ENCODE data around the gene HDAC9. TPM values are rescaled to one million over a fixed set of nuclear protein-coding genes. Genes with fewer than 3 reads are reported as not detected.

HDAC9 gene
- total and polyA plus RNA-seq, 2 donors = 4.8 to 12.2 TPM

DNA sequence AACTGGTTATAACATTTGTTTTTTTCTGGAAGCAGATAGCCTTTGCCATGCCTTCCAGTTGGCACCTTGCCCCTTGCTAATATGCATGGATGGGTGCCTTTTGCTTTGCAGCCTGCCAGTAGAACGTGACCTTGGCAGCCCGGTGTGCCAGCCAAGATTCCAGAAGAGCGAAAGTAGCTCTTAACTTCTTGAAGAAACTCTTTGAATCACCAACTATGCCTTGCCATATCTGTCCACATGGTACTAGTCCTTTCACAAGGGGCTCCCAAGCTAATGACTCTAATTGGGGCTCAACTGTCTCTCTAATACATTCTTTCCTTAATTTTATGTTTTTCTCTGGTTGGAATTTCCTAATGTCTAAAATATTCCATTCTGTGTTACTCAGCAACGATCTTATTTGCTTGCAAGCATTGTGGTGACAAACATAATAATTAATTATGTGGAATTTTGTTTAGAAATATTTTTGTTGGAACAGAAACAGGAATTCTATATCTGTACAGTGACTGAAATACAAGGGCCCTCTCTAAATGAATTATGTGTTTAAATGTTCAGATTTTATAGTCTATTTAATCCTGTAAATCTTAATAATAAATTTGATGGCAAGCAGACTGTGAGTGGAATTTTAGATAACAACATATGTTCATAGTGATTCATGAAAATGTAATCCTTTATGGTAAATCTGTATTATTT lies 45.8 kb downstream of the HDAC9 start:
- no peak for DNase-seq (ENCODE audit: low read depth in 6 of 9, low spot score in 9 of 9)
- Histone ChIP-seq H3K4me3 (ENCODE audit: low read length in 2 of 2) (no peak overlapping the region), H3K27me3 (ENCODE audit: control insufficient read depth in 2 of 2, insufficient read depth in 1 of 2, low read length in 1 of 2) (no peaks in the 10 kb centered on the region), H3K4me1 (ENCODE audit: control insufficient read depth in 2 of 2, insufficient read depth in 2 of 2, low read length in 2 of 2) (no peaks in the 10 kb centered on the region), H3K27ac (ENCODE audit: low read depth in 1 of 2, low read length in 1 of 2) (no peak overlapping the region), H3K9me3 (ENCODE audit: control insufficient read depth in 2 of 2, insufficient read depth in 1 of 2, low read length in 1 of 2) (no peaks in the 10 kb centered on the region), H3K36me3 (ENCODE audit: control insufficient read depth in 2 of 2, insufficient read depth in 2 of 2, low read length in 1 of 2) (no peaks in the 10 kb centered on the region)
- 92% methylated on average over 4 of the region's 4 CpGs for WGBS

DNA sequence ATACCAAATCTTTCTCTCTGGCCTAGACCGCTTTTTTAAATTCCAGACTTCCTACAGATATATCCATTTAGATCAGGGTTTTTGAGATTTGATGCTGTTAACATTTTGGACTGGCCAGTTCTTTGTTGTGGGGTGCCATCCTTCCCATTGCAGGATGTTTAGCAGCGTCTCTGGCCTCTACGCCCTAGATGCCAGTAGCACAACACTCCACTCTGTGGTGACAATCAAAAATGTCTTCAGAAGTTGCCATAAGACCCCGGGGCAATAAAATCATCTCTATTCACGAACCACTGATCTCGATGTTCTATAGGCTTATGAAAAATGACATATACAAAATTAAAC lies 46.3 kb downstream of the HDAC9 start:
- Histone ChIP-seq H3K36me3 (ENCODE audit: control insufficient read depth in 2 of 2, insufficient read depth in 2 of 2, low read length in 1 of 2) (no peaks in the 10 kb centered on the region), H3K4me3 (ENCODE audit: low read length in 2 of 2) (no peak overlapping the region), H3K9me3 (ENCODE audit: control insufficient read depth in 2 of 2, insufficient read depth in 1 of 2, low read length in 1 of 2) (no peaks in the 10 kb centered on the region), H3K4me1 (ENCODE audit: control insufficient read depth in 2 of 2, insufficient read depth in 2 of 2, low read length in 2 of 2) (no peaks in the 10 kb centered on the region), H3K27me3 (ENCODE audit: control insufficient read depth in 2 of 2, insufficient read depth in 1 of 2, low read length in 1 of 2) (no peaks in the 10 kb centered on the region), H3K27ac (ENCODE audit: low read depth in 1 of 2, low read length in 1 of 2) (no peak overlapping the region)
- DNase-seq (ENCODE audit: low read depth in 6 of 9, low spot score in 9 of 9) = no peak
- WGBS = 96% methylated on average over 6 of the region's 6 CpGs

DNA sequence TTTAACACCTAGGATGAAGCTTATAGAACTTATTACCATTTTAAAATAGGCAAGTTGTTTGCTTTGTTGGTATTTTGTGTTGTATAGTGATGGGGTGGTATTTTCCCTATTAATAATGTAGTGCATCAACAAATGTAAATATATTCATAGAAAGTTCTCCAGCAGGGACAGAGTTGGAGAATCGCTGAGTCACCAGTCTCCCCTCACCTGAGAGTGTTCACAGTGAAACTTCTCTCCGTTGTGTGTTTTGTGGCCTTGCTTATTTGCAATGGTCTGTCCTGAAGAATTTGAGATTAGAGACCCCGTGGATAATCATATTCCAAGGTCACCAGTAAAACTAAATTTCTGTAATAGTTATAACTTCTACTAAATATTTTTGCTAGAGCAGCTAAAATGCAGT lies 51.0 kb downstream of the HDAC9 start:
- Histone ChIP-seq H3K9me3 (ENCODE audit: control insufficient read depth in 2 of 2, insufficient read depth in 1 of 2, low read length in 1 of 2) (no peaks in the 10 kb centered on the region), H3K27ac (ENCODE audit: low read depth in 1 of 2, low read length in 1 of 2) (no peak overlapping the region), H3K36me3 (ENCODE audit: control insufficient read depth in 2 of 2, insufficient read depth in 2 of 2, low read length in 1 of 2) (no peaks in the 10 kb centered on the region), H3K27me3 (ENCODE audit: control insufficient read depth in 2 of 2, insufficient read depth in 1 of 2, low read length in 1 of 2) (no peaks in the 10 kb centered on the region), H3K4me3 (ENCODE audit: low read length in 2 of 2) (no peak overlapping the region), H3K4me1 (ENCODE audit: control insufficient read depth in 2 of 2, insufficient read depth in 2 of 2, low read length in 2 of 2) (peaks cover 0 to 2% of the 10 kb centered on the region in 2 donors)
- no peak for DNase-seq (ENCODE audit: low read depth in 6 of 9, low spot score in 9 of 9)
- WGBS = 87% methylated on average over 3 of the region's 3 CpGs

DNA sequence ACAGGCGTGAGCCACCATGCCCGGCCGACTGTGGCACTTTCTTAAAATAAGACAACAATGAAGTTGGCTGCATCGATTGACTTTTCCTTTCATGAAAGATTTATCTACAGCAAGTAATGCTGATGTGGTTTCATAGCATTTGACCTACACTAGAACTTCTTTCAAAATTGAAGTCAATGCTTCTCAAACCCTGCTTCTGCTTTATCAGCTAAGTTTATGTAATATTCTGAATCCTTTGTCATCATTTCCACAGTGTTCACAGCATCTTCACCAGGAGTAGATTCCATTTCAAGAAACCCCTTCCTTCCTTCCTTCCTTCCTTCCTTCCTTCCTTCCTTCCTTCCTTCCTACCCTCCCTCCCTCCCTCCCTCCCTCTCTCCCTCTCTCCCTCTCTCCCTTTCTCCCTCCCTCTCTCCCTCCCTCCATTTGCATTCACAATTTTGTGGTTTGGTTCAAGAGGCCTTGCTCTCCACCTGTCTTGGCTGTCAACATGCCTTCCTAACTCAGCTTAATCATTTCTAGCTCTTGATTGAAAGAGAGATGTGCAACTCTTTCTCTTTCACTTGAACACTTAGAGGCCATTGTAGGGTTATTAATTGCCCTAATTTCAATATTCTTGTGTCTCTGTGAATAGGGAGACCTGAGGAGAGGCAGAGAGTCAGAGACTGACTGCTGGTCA lies 52.1 kb downstream of the HDAC9 start:
- WGBS = 91% methylated on average over 4 of the region's 4 CpGs
- Histone ChIP-seq H3K4me1 (ENCODE audit: control insufficient read depth in 2 of 2, insufficient read depth in 2 of 2, low read length in 2 of 2) (peaks cover 0 to 2% of the 10 kb centered on the region in 2 donors), H3K27me3 (ENCODE audit: control insufficient read depth in 2 of 2, insufficient read depth in 1 of 2, low read length in 1 of 2) (no peaks in the 10 kb centered on the region), H3K4me3 (ENCODE audit: low read length in 2 of 2) (no peak overlapping the region), H3K27ac (ENCODE audit: low read depth in 1 of 2, low read length in 1 of 2) (no peak overlapping the region), H3K36me3 (ENCODE audit: control insufficient read depth in 2 of 2, insufficient read depth in 2 of 2, low read length in 1 of 2) (no peaks in the 10 kb centered on the region), H3K9me3 (ENCODE audit: control insufficient read depth in 2 of 2, insufficient read depth in 1 of 2, low read length in 1 of 2) (no peaks in the 10 kb centered on the region)
- no peak for DNase-seq (ENCODE audit: low read depth in 6 of 9, low spot score in 9 of 9)

DNA sequence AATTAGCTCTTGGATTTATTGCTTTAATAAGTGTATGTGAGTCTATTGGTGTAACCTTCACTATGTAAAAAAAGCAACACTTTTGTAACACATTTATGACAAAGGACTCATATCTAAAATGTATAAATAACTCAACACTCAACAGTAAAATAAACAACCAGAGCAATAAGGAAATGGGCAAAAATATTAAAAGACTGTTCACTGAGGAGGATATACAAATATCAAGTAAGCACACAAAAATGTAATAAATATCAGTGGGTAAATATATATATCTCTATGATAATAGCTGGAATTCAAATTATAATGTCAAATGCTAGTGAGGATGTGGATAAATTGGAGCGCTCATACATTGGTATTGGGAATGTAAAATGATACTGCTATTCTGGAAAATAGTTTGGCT lies 53.0 kb downstream of the HDAC9 start:
- Histone ChIP-seq H3K27ac (ENCODE audit: low read depth in 1 of 2, low read length in 1 of 2) (no peak overlapping the region), H3K36me3 (ENCODE audit: control insufficient read depth in 2 of 2, insufficient read depth in 2 of 2, low read length in 1 of 2) (no peaks in the 10 kb centered on the region), H3K9me3 (ENCODE audit: control insufficient read depth in 2 of 2, insufficient read depth in 1 of 2, low read length in 1 of 2) (no peaks in the 10 kb centered on the region), H3K4me3 (ENCODE audit: low read length in 2 of 2) (no peak overlapping the region), H3K4me1 (ENCODE audit: control insufficient read depth in 2 of 2, insufficient read depth in 2 of 2, low read length in 2 of 2) (peaks cover 0 to 2% of the 10 kb centered on the region in 2 donors), H3K27me3 (ENCODE audit: control insufficient read depth in 2 of 2, insufficient read depth in 1 of 2, low read length in 1 of 2) (no peaks in the 10 kb centered on the region)
- DNase-seq (ENCODE audit: low read depth in 6 of 9, low spot score in 9 of 9) = no peak
- WGBS = 99% methylated on average over 1 of the region's 1 CpG

DNA sequence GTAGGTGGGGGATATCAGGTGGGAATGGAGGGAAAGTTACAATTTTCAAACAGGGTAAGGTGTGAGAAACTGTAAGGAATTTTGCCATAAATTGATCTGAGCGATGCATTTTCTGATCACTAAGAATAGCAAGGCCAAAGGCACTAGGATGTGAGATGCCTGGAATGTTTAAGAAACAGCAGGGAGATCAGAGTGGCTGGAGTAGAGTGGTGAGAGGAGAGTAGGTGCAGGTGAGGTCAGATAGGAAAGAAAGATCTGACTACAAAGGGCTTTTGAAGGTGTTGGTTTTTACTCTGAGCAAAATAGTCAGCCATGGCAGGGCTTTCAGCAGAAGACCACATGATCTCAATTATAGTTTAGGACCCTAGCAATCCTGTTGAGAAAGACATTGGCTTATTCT lies 55.0 kb downstream of the HDAC9 start:
- Histone ChIP-seq H3K27me3 (ENCODE audit: control insufficient read depth in 2 of 2, insufficient read depth in 1 of 2, low read length in 1 of 2) (no peaks in the 10 kb centered on the region), H3K4me1 (ENCODE audit: control insufficient read depth in 2 of 2, insufficient read depth in 2 of 2, low read length in 2 of 2) (peaks cover 0 to 2% of the 10 kb centered on the region in 2 donors), H3K27ac (ENCODE audit: low read depth in 1 of 2, low read length in 1 of 2) (no peak overlapping the region), H3K9me3 (ENCODE audit: control insufficient read depth in 2 of 2, insufficient read depth in 1 of 2, low read length in 1 of 2) (no peaks in the 10 kb centered on the region), H3K36me3 (ENCODE audit: control insufficient read depth in 2 of 2, insufficient read depth in 2 of 2, low read length in 1 of 2) (no peaks in the 10 kb centered on the region), H3K4me3 (ENCODE audit: low read length in 2 of 2) (no peak overlapping the region)
- WGBS = 98% methylated on average over 1 of the region's 1 CpG
- DNase-seq (ENCODE audit: low read depth in 6 of 9, low spot score in 9 of 9) = no peak

DNA sequence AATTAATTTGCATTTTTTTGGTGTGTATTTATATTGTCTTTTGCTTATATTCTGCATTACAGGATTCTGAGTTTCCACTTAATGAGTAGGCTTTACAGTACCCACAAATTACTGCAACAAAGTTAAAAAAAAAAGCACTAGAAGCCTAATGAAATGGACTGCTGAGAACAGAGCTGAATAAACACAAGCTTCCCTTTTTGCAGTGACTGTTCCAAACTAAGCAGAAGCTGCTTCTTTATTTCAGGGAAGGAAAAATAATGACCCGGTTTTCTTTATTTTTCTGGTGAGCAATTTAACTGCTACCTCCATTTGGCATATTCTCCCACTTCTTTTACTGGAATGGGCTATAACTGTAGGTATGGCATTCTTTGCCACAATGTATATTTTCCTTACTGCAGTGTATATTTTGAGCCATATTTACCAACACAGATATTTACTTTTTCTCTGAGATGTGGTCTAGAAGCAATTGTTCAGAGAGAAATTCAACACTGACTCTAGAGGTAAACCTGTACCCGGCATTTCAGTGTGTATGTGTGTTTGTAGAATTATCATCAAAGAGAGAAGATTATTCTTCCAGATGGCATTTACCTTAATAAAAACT lies 56.9 kb downstream of the HDAC9 start:
- no peak overlapping the region for H3K27ac ChIP-seq (ENCODE audit: low read depth in 1 of 2, low read length in 1 of 2)
- H3K9me3 ChIP-seq (ENCODE audit: control insufficient read depth in 2 of 2, insufficient read depth in 1 of 2, low read length in 1 of 2) = no peaks in the 10 kb centered on the region
- no peak overlapping the region for H3K4me3 ChIP-seq (ENCODE audit: low read length in 2 of 2)
- no peaks in the 10 kb centered on the region for H3K27me3 ChIP-seq (ENCODE audit: control insufficient read depth in 2 of 2, insufficient read depth in 1 of 2, low read length in 1 of 2)
- WGBS = 25% methylated on average over 2 of the region's 2 CpGs
- no peak for DNase-seq (ENCODE audit: low read depth in 6 of 9, low spot score in 9 of 9)
- no peaks in the 10 kb centered on the region for H3K36me3 ChIP-seq (ENCODE audit: control insufficient read depth in 2 of 2, insufficient read depth in 2 of 2, low read length in 1 of 2)
- peaks cover 0 to 2% of the 10 kb centered on the region in 2 donors for H3K4me1 ChIP-seq (ENCODE audit: control insufficient read depth in 2 of 2, insufficient read depth in 2 of 2, low read length in 2 of 2)

DNA sequence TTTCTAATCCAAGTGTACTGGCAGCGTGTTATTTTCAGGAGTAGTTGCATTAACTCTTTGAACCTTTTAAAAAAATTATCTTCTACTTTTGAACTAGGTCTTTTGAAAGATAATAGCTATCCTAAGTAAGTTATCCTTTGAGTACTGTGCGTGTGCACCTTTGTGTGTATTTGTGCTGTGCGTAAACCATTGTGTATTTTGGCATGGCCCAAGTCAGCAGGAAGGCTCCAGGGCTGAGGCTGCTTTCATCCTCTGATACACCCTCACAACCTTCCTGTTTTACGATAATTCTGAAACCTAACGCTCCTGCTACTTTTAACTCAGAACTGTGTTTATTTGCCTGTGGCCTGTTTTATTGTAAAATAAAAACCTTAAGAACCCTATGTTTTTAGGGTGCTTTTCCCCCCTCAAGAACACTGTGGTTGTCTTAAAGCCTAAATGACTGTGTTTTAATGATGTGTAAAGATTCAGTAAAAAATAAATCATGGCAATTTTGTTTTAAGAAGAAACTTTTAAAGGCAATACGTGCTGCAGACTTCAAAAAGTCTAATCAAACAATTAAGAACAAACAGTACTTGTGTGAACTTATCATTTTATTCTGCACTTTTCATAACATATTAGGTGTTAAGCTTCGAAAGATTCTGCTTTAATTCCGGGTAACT lies 57.5 kb downstream of the HDAC9 start:
- Histone ChIP-seq H3K9me3 (ENCODE audit: control insufficient read depth in 2 of 2, insufficient read depth in 1 of 2, low read length in 1 of 2) (no peaks in the 10 kb centered on the region), H3K27me3 (ENCODE audit: control insufficient read depth in 2 of 2, insufficient read depth in 1 of 2, low read length in 1 of 2) (no peaks in the 10 kb centered on the region), H3K4me3 (ENCODE audit: low read length in 2 of 2) (no peak overlapping the region), H3K27ac (ENCODE audit: low read depth in 1 of 2, low read length in 1 of 2) (no peak overlapping the region), H3K36me3 (ENCODE audit: control insufficient read depth in 2 of 2, insufficient read depth in 2 of 2, low read length in 1 of 2) (no peaks in the 10 kb centered on the region), H3K4me1 (ENCODE audit: control insufficient read depth in 2 of 2, insufficient read depth in 2 of 2, low read length in 2 of 2) (peaks cover 0 to 2% of the 10 kb centered on the region in 2 donors)
- 70% methylated on average over 8 of the region's 8 CpGs for WGBS
- peak in 1 of 9 donors; percentile 10 for DNase-seq (ENCODE audit: low read depth in 6 of 9, low spot score in 9 of 9)

DNA sequence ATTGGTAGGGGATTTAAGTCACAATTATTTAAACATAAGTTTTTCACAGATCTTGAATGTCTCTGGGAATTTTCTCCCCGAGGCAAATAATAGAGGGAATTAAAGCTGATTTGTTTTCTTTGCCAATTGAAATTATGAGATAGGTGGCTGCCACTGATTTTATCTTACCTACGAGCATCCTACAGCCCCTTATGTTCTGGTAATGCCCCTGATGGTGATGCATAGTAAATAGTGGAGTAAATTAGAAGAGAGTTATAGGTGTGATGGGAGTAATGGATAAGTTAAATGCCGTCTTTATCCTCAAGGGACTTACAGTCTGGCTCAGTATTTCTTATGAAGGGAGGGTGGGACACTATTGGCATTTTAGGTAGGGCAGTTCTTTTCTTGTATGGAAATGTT lies 58.1 kb downstream of the HDAC9 start:
- 93% methylated on average over 3 of the region's 3 CpGs for WGBS
- H3K36me3 ChIP-seq (ENCODE audit: control insufficient read depth in 2 of 2, insufficient read depth in 2 of 2, low read length in 1 of 2) = no peaks in the 10 kb centered on the region
- no peak overlapping the region for H3K27ac ChIP-seq (ENCODE audit: low read depth in 1 of 2, low read length in 1 of 2)
- H3K4me1 ChIP-seq (ENCODE audit: control insufficient read depth in 2 of 2, insufficient read depth in 2 of 2, low read length in 2 of 2) = peaks cover 0 to 2% of the 10 kb centered on the region in 2 donors
- no peak overlapping the region for H3K4me3 ChIP-seq (ENCODE audit: low read length in 2 of 2)
- no peak for DNase-seq (ENCODE audit: low read depth in 6 of 9, low spot score in 9 of 9)
- no peaks in the 10 kb centered on the region for H3K9me3 ChIP-seq (ENCODE audit: control insufficient read depth in 2 of 2, insufficient read depth in 1 of 2, low read length in 1 of 2)
- H3K27me3 ChIP-seq (ENCODE audit: control insufficient read depth in 2 of 2, insufficient read depth in 1 of 2, low read length in 1 of 2) = no peaks in the 10 kb centered on the region
